Measurements from ENCODE around the gene LMAN1L. TPM values are rescaled to one million over a fixed set of nuclear protein-coding genes. Genes with fewer than 3 reads are reported as not detected.

The LMAN1L gene
- total and polyA plus RNA-seq, 4 donors, result 0.08 TPM; not detected in 3

DNA sequence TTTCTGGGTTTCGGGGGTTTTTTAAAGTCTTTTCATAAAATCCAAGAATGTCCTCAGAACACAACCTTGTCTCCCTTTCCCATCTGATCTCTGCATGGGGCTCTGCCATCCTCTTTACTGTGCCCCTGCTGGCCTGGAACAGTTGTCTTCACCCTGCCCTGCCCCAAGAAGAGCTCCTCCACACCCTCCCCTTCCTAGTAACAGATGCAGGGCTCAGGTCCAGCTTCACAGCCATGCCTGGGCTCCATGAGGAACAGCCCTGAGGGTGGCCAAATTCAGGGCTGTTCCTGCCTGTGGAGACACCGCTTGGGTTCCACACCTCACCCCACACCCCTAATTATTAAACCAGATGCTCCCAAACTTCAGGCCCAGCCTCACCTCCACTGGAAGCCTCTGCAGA is 43.2 kb downstream of the LMAN1L start:
- H3K9me3 ChIP-seq (ENCODE audit: control insufficient read depth in 4 of 4, low read length in 3 of 4), result no peaks in the 10 kb centered on the region
- H3K4me1 ChIP-seq (ENCODE audit: control insufficient read depth in 4 of 4, insufficient read depth in 4 of 4, low read length in 3 of 4), result peaks cover 0 to 5% (median 0%) of the 10 kb centered on the region in 4 donors
- DNase-seq (ENCODE audit: low spot score), result no peak
- H3K27me3 ChIP-seq (ENCODE audit: control insufficient read depth in 4 of 4, insufficient read depth in 4 of 4, low read length in 3 of 4), result no peaks in the 10 kb centered on the region
- TF ChIP-seq HNF4G (IDR thresholded peaks at IDR 0.05), result no peak
- no peak for TF ChIP-seq FOXA2 (IDR thresholded peaks at IDR 0.05)
- TF ChIP-seq, protein P1, sequence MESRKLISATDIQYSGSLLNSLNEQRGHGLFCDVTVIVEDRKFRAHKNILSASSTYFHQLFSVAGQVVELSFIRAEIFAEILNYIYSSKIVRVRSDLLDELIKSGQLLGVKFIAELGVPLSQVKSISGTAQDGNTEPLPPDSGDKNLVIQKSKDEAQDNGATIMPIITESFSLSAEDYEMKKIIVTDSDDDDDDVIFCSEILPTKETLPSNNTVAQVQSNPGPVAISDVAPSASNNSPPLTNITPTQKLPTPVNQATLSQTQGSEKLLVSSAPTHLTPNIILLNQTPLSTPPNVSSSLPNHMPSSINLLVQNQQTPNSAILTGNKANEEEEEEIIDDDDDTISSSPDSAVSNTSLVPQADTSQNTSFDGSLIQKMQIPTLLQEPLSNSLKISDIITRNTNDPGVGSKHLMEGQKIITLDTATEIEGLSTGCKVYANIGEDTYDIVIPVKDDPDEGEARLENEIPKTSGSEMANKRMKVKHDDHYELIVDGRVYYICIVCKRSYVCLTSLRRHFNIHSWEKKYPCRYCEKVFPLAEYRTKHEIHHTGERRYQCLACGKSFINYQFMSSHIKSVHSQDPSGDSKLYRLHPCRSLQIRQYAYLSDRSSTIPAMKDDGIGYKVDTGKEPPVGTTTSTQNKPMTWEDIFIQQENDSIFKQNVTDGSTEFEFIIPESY (IDR thresholded peaks at IDR 0.05), result no peak
- TF ChIP-seq RAD21 (IDR thresholded peaks at IDR 0.05), result no peak
- TF ChIP-seq JUND (IDR thresholded peaks at IDR 0.05), result no peak
- no peak for TF ChIP-seq SP1 (IDR thresholded peaks at IDR 0.05)
- no peak for TF ChIP-seq FOXA1 (IDR thresholded peaks at IDR 0.05)
- TF ChIP-seq, protein P2, sequence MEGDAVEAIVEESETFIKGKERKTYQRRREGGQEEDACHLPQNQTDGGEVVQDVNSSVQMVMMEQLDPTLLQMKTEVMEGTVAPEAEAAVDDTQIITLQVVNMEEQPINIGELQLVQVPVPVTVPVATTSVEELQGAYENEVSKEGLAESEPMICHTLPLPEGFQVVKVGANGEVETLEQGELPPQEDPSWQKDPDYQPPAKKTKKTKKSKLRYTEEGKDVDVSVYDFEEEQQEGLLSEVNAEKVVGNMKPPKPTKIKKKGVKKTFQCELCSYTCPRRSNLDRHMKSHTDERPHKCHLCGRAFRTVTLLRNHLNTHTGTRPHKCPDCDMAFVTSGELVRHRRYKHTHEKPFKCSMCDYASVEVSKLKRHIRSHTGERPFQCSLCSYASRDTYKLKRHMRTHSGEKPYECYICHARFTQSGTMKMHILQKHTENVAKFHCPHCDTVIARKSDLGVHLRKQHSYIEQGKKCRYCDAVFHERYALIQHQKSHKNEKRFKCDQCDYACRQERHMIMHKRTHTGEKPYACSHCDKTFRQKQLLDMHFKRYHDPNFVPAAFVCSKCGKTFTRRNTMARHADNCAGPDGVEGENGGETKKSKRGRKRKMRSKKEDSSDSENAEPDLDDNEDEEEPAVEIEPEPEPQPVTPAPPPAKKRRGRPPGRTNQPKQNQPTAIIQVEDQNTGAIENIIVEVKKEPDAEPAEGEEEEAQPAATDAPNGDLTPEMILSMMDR (IDR thresholded peaks at IDR 0.05; ENCODE audit: low read depth, low read length, missing input control), result no peak
- TF ChIP-seq, protein P3, sequence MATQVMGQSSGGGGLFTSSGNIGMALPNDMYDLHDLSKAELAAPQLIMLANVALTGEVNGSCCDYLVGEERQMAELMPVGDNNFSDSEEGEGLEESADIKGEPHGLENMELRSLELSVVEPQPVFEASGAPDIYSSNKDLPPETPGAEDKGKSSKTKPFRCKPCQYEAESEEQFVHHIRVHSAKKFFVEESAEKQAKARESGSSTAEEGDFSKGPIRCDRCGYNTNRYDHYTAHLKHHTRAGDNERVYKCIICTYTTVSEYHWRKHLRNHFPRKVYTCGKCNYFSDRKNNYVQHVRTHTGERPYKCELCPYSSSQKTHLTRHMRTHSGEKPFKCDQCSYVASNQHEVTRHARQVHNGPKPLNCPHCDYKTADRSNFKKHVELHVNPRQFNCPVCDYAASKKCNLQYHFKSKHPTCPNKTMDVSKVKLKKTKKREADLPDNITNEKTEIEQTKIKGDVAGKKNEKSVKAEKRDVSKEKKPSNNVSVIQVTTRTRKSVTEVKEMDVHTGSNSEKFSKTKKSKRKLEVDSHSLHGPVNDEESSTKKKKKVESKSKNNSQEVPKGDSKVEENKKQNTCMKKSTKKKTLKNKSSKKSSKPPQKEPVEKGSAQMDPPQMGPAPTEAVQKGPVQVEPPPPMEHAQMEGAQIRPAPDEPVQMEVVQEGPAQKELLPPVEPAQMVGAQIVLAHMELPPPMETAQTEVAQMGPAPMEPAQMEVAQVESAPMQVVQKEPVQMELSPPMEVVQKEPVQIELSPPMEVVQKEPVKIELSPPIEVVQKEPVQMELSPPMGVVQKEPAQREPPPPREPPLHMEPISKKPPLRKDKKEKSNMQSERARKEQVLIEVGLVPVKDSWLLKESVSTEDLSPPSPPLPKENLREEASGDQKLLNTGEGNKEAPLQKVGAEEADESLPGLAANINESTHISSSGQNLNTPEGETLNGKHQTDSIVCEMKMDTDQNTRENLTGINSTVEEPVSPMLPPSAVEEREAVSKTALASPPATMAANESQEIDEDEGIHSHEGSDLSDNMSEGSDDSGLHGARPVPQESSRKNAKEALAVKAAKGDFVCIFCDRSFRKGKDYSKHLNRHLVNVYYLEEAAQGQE (IDR thresholded peaks at IDR 0.05), result no peak
- TF ChIP-seq HNF4A (conservative IDR thresholded peaks at IDR 0.05), result no peak
- no peak for TF ChIP-seq RXRA (IDR thresholded peaks at IDR 0.05)
- TF ChIP-seq TAF1 (conservative IDR thresholded peaks at IDR 0.05), result no peak
- TF ChIP-seq, protein P4, sequence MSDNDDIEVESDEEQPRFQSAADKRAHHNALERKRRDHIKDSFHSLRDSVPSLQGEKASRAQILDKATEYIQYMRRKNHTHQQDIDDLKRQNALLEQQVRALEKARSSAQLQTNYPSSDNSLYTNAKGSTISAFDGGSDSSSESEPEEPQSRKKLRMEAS (IDR thresholded peaks at IDR 0.05), result no peak
- no peak for TF ChIP-seq EGR1 (IDR thresholded peaks at IDR 0.05; ENCODE audit: low read depth in 2 of 2)
- no peak for TF ChIP-seq NR2F2 (IDR thresholded peaks at IDR 0.05)
- TF ChIP-seq GABPA (IDR thresholded peaks at IDR 0.05 in 1 of 2, conservative IDR thresholded peaks at IDR 0.05 in 1 of 2), result no peak
- TF ChIP-seq, protein P5, sequence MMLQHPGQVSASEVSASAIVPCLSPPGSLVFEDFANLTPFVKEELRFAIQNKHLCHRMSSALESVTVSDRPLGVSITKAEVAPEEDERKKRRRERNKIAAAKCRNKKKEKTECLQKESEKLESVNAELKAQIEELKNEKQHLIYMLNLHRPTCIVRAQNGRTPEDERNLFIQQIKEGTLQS (IDR thresholded peaks at IDR 0.05), result no peak
- no peak for TF ChIP-seq YY1 (IDR thresholded peaks at IDR 0.05)
- H3K27ac ChIP-seq (ENCODE audit: low read depth in 1 of 2, low read length in 2 of 2), result no peak overlapping the region
- 98% methylated on average over 2 of the region's 2 CpGs for WGBS
- no peak overlapping the region for H3K9ac ChIP-seq (ENCODE audit: low read depth in 1 of 2, low read length in 2 of 2)
- no peak overlapping the region for H3K4me3 ChIP-seq (ENCODE audit: low read depth in 1 of 3, low read length in 3 of 3)
- peaks cover 8 to 35% (median 20%) of the 10 kb centered on the region in 4 donors for H3K36me3 ChIP-seq (ENCODE audit: control insufficient read depth in 4 of 4, insufficient read depth in 3 of 4, low read depth in 1 of 4, low read length in 3 of 4)
